Mononuclear cell (primary cell): ENCODE data around the gene PIEZO2. TPM values are rescaled to one million over a fixed set of nuclear protein-coding genes. Genes with fewer than 3 reads are reported as not detected.

Experiments
- H3K27me3 ChIP-seq: 2 replicates; pipeline ENCODE4 v1.6.0; 2011; ENCODE audit warnings: low read length, control low read depth; ENCODE audit not compliant: insufficient read depth
- H3K4me1 ChIP-seq: 2 replicates; pipeline ENCODE4 v1.5.1; 2011; ENCODE audit warnings: mild to moderate bottlenecking, low read length, control low read depth; ENCODE audit not compliant: insufficient read depth
- H3K4me3 ChIP-seq: 2 replicates; pipeline ENCODE4 v1.5.1; 2011; ENCODE audit warnings: mild to moderate bottlenecking, low read length, moderate library complexity
- H3K9me3 ChIP-seq: 2 replicates; pipeline ENCODE4 v1.5.1; 2011; ENCODE audit warnings: low read depth, mild to moderate bottlenecking, control low read depth, low read length
- total RNA-seq: library from RNA; depleted of rRNA; stranded (reverse); fragments of >200 nt; gene quantifications from one replicate; pipeline ENCODE4 v1.2.3, GENCODE V29; 2012

The PIEZO2 gene
- total RNA-seq, 1 donor = 0.21 TPM

DNA sequence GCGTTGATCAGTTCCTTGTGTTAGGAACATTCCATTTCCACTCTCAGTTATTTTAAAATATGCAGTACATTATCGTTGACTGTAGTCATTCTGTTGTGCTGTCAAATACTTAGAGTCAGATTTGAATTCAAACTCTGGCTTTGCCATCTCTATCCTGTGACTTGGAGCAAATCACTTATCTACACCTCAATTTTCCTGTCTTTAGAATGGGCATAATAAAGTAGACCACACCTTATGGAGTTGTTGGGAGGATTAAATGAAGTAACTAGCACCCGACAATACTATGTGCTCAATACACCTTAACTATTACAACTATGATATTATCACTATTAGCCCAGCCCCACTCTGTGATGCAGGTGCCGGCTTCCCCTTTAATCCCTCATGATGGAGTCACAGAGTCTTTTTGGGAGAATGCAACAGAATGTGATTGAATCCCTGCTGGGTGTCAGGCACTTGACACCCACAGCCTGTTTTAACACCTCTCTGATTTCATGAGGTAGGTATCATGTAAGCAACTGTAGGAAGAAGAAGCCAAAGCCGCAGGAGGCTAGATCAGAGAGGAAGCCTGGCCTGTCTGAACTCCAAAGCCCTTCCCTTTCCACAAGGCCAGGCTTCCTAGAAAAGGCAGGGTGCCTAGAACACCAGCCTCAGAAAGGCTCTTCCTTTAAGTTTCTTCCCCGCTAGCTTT, 315.1 kb downstream of the PIEZO2 start:
- H3K9me3 ChIP-seq = no peaks in the 10 kb centered on the region
- H3K27me3 ChIP-seq = no peaks in the 10 kb centered on the region
- no peaks in the 10 kb centered on the region for H3K4me1 ChIP-seq
- no peak overlapping the region for H3K4me3 ChIP-seq

DNA sequence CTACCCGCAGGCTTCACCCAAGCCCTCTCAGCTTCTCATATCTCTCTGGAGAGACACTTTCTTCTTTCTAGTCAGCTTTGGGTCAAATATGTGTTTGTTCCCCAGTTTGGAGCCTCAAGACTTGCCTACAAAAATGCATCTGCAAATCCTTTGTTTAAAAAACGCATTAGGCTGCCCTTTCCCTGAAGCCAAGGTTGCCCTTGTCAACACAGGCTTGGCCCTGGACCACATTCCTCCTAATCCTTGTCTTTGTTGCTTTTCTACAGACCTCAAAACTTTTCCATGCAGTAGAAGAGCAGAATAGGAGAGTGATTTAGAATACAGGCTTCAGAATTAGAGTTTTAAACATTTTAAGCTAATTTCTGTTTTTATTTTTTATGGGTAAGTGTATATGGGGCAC, 315.7 kb downstream of the PIEZO2 start:
- no peaks in the 10 kb centered on the region for H3K9me3 ChIP-seq
- peaks cover 2% of the 10 kb centered on the region for H3K27me3 ChIP-seq
- H3K4me1 ChIP-seq = no peaks in the 10 kb centered on the region
- H3K4me3 ChIP-seq = no peak overlapping the region

GRCh38 chr18:10826400-10826799, 323.0 kb downstream of the PIEZO2 start:
- H3K4me3 ChIP-seq = no peak overlapping the region
- no peaks in the 10 kb centered on the region for H3K9me3 ChIP-seq
- H3K27me3 ChIP-seq = peaks cover 6% of the 10 kb centered on the region
- H3K4me1 ChIP-seq = no peaks in the 10 kb centered on the region

GRCh38 chr18:10822456-10822855, 326.9 kb downstream of the PIEZO2 start:
- Histone ChIP-seq H3K27me3 (no peaks in the 10 kb centered on the region), H3K9me3 (no peaks in the 10 kb centered on the region), H3K4me1 (no peaks in the 10 kb centered on the region), H3K4me3 (no peak overlapping the region)

- Histone ChIP-seq H3K4me3 (no peak overlapping the region), H3K9me3 (no peaks in the 10 kb centered on the region), H3K27me3 (no peaks in the 10 kb centered on the region), H3K4me1 (no peaks in the 10 kb centered on the region)
These were observed 328.7 kb downstream of the PIEZO2 start for GRCh38 chr18:10820681-10821080.

DNA sequence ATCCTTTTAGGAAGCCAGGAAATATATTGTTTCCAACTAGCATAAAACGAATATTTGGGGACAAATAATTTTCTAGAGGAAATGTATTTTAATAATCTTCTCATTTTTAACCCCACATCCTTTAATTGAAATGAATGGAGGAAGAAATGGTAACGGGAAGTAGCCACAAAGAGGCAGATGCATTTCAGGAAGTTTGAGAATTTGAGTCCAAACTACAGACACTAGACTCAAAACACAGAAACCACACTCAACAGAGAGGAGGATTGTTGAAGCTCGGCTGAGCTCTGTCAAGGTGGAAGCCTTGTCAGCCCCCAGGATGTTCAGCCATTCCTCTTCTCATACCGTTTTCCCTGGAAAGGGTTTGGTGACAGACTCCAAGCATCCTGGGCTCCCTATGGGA, 335.0 kb downstream of the PIEZO2 start:
- Histone ChIP-seq H3K4me1 (no peaks in the 10 kb centered on the region), H3K4me3 (no peak overlapping the region), H3K27me3 (no peaks in the 10 kb centered on the region), H3K9me3 (no peaks in the 10 kb centered on the region)

DNA sequence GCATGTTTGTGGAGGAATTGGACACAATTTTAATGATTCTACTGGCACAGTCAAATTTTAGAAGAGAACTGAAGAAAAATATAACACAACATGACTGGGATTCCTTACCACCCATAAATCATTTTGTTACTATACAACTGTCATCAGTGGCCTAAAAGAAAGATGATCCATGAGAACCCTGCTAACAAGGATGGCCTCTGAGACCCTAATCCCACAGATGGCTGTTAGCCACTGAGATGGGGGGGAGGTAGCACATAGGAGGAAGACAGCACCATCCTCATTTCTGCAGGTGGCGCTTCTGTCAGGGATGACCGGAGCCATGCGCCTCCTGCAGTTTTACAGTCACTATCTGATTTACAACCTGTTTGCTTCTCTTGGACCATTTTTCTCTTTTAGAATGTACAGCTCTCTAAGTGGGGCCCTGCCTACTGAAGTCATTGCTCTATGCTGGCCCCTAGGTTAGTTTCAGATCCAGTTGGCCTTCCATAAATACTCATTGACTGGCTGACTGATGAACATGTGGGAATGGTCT, 343.7 kb downstream of the PIEZO2 start:
- H3K9me3 ChIP-seq = no peaks in the 10 kb centered on the region

GRCh38 chr18:10804126-10804525, 345.2 kb downstream of the PIEZO2 start:
- no peak overlapping the region for H3K4me3 ChIP-seq
- H3K27me3 ChIP-seq = no peaks in the 10 kb centered on the region
- no peaks in the 10 kb centered on the region for H3K9me3 ChIP-seq
- H3K4me1 ChIP-seq = no peaks in the 10 kb centered on the region

More for the DNA sequence above, 343.7 kb downstream of the PIEZO2 start:
- Histone ChIP-seq H3K27me3 (no peaks in the 10 kb centered on the region), H3K4me3 (no peak overlapping the region), H3K4me1 (no peaks in the 10 kb centered on the region)

DNA sequence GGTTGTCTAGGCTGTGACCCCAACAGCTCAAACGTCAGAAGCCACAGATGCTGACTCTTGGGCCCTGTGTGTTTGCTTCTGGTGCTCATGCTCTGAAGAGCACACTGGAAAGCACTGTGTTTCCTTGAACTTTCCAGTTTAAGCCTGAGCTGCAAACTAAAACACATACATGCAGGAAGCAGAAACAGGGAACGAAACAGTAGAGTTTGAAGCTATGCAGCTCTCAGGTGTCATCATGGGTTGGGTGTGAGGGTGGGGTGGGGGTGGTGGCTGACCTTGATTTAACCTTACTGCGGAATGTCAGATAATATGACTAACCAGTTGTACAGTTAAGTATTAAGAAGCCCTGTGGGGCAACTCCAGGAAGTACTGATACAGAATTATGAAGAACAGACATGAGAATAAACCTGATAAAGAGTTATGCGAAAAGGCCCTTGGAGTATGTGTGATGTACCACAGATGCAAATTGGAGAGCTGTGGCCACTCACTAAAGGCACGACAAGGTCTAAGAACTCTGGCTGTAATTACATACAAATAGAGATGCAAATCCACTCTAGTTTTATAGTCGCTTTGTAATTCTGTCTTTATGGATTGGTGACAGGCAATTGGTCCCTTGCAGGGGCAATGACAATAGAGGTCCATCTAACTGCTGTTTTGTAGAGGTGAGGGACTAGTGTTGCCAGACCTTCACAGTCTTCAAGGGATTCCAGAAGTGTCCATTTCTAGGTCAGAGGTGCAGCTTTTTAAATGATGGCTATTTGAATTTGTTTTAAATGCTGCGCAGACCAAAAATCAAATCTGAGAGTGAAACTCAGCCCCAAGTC, 350.4 kb downstream of the PIEZO2 start:
- Histone ChIP-seq H3K27me3 (no peaks in the 10 kb centered on the region), H3K9me3 (no peaks in the 10 kb centered on the region), H3K4me1 (no peaks in the 10 kb centered on the region), H3K4me3 (no peak overlapping the region)

- H3K9me3 ChIP-seq = no peaks in the 10 kb centered on the region
- H3K27me3 ChIP-seq = no peaks in the 10 kb centered on the region
- no peak overlapping the region for H3K4me3 ChIP-seq
- H3K4me1 ChIP-seq = no peaks in the 10 kb centered on the region
These were observed 351.5 kb downstream of the PIEZO2 start for GRCh38 chr18:10797896-10798295.

- Histone ChIP-seq H3K4me3 (no peak overlapping the region), H3K9me3 (no peaks in the 10 kb centered on the region), H3K27me3 (no peaks in the 10 kb centered on the region), H3K4me1 (peaks cover 24% of the 10 kb centered on the region)
These were observed 354.6 kb downstream of the PIEZO2 start for GRCh38 chr18:10794771-10795170.

- peaks cover 27% of the 10 kb centered on the region for H3K4me1 ChIP-seq
- no peaks in the 10 kb centered on the region for H3K27me3 ChIP-seq
- H3K4me3 ChIP-seq = no peak overlapping the region
- no peaks in the 10 kb centered on the region for H3K9me3 ChIP-seq
These were observed 355.5 kb downstream of the PIEZO2 start for GRCh38 chr18:10793730-10794370.

GRCh38 chr18:10792181-10792580, 357.2 kb downstream of the PIEZO2 start:
- Histone ChIP-seq H3K4me3 (no peak overlapping the region), H3K9me3 (no peaks in the 10 kb centered on the region), H3K4me1 (peaks cover 36% of the 10 kb centered on the region), H3K27me3 (no peaks in the 10 kb centered on the region)

DNA sequence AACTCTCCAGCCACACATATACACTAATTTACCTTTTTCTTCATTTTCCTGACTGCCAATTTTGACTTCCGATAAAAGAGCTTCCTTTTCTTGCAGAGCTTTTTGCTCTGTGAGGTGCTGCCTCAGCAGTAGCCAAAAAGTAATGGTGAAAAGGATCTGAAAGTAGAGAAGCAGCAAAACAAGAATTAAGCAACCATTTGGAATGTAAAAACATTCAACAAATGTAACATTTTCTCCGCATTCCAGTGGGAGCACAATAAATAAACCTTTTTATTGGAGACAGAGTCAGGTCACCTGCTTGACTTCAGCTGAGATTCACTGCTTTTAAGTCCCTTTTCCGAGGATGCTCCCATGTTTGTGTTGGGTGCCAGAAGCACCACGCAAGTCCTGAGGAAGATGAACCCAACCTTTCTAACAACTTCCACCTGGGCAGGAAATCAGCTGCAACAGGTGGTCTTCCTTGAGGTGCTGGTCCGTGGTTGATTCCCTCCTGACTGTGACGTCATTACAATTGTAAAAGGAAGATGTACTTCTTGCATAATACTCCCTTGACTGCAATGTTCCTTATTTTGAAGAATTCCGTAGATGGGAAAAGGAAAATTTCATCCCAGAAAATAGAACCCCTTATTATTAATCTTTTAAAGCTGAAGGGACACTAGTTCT, 358.1 kb downstream of the PIEZO2 start:
- H3K4me1 ChIP-seq = peaks cover 36% of the 10 kb centered on the region
- no peaks in the 10 kb centered on the region for H3K9me3 ChIP-seq
- no peaks in the 10 kb centered on the region for H3K27me3 ChIP-seq
- no peak overlapping the region for H3K4me3 ChIP-seq

DNA sequence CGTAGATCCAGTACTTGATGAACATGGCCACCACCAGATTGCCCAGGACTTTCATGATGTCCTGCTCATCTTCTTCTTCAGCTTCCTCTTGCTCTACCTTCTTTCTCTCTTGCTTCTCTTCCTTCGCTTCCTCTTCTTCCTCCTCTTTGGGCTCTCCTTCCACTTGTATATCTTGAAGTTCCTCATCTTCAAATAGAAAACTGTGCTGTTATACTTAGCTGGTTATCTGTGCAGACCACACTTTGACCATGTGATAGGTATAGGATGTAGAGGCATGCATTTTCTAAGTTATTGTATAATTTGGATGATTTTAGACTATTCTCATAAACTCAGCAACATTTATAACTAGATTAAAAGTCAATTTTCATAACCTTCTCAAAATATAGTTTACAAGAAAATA, 360.2 kb downstream of the PIEZO2 start:
- H3K9me3 ChIP-seq = no peaks in the 10 kb centered on the region
- H3K4me1 ChIP-seq = peaks cover 36% of the 10 kb centered on the region
- H3K4me3 ChIP-seq = no peak overlapping the region

More for the DNA sequence above, 360.2 kb downstream of the PIEZO2 start:
- no peaks in the 10 kb centered on the region for H3K27me3 ChIP-seq
